Lower leg skin (tissue), 3 donors: ENCODE data around the gene PSMD2.

Experiments used
- CTCF ChIP-seq, 3 donors: fragments of 450-650 bp; IDR thresholded peaks; one replicate each; pipeline ENCODE4 v1.5.1; 2016; ENCODE audit warnings: antibody characterized with exemption in 3 of 3, mild to moderate bottlenecking in 3 of 3, moderate library complexity in 2 of 3
- POLR2A ChIP-seq, 2 donors: fragments of 450-650 bp; IDR thresholded peaks; one replicate each; pipeline ENCODE4 v1.6.1; 2016 to 2017; ENCODE audit warnings: antibody characterized with exemption in 2 of 2, mild to moderate bottlenecking in 1 of 2, moderate library complexity in 1 of 2

- TF ChIP-seq CTCF (IDR thresholded peaks at IDR 0.05) (no peak), POLR2A (IDR thresholded peaks at IDR 0.05) (no peak)
These were observed 17.0 kb downstream of the PSMD2 start for GRCh38 chr3:184315871-184316661.
